ENCODE data around the gene PNMA1.

The PNMA1 gene

GRCh38 chr14:73665130-73665529 lies 49.1 kb downstream of the PNMA1 start:
- DNase-seq (ENCODE audit: insufficient read length, low spot score): no peak
- no peak for FAIRE-seq

GRCh38 chr14:73663548-73664212 lies 50.5 kb downstream of the PNMA1 start:
- TF ChIP-seq POLR2A (IDR thresholded peaks at IDR 0.05; ENCODE audit: low read depth, low read length): no peak
- no peak for DNase-seq (ENCODE audit: insufficient read length, low spot score)
- peak; percentile 86 for FAIRE-seq

More at GRCh38 chr14:73665130-73665529, 49.1 kb downstream of the PNMA1 start:
- no peak for TF ChIP-seq POLR2A (IDR thresholded peaks at IDR 0.05; ENCODE audit: low read depth, low read length)

DNA sequence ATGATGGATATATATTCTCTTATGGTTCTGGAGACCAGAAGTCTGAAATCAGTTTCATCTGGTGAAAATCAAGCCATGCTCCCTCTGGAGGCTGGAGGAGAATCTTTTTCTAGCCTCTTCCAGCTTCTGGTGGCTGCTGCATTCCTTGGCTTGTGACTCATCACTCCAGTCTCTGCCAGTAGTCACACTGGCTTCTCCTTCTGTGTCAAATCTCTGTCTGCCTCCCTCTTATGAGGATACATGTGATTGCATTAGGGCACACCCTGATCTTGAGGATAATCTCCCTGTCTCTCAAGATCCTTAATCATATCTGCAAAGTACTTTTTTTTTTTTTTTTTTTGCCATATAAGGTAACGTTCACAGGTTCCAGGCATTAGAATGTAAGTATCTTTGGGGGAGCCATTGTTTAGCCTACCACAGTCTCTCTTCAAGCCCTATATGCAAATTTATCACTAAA lies 51.7 kb downstream of the PNMA1 start:
- DNase-seq (ENCODE audit: insufficient read length, low spot score) (peak; percentile 41), FAIRE-seq (peak; percentile 100)
- TF ChIP-seq POLR2A (IDR thresholded peaks at IDR 0.05; ENCODE audit: low read depth, low read length): no peak

DNA sequence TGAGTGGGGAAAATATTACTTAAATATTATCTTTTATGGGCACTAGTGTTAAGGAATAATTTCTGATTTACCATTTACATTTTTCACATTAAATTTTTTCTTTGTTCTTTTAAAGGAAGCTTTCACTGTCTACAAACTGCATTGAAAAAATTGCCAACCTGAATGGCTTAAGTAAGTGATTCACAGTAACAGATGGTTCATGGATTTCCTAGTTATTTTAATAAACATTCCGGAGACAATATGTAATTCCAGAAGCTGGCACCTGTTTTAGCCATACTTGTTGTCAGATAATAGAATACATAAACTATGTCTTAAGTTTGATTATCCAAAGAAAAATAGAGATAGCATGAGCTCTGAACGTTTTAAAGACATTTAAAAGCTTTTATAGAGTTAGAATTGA lies 52.3 kb downstream of the PNMA1 start:
- no peak for TF ChIP-seq POLR2A (IDR thresholded peaks at IDR 0.05; ENCODE audit: low read depth, low read length)
- DNase-seq (ENCODE audit: insufficient read length, low spot score) (no peak), FAIRE-seq (peak; percentile 76)
